A549 treated with DMSO at 1 μM for 4 hours (cell line): ENCODE data around the gene RPAIN. TPM values are rescaled to one million over a fixed set of nuclear protein-coding genes. Genes with fewer than 3 reads are reported as not detected.

Experiments
- total RNA-seq: library from RNA; stranded (reverse); fragments of 200-300 nt; extraction: Qiagen RNA extraction; gene quantifications from 5 replicates; pipeline ENCODE4 v1.2.3, GENCODE V29; 2022; ENCODE audit warnings: low read depth

Gene RPAIN, protein sequence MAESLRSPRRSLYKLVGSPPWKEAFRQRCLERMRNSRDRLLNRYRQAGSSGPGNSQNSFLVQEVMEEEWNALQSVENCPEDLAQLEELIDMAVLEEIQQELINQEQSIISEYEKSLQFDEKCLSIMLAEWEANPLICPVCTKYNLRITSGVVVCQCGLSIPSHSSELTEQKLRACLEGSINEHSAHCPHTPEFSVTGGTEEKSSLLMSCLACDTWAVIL
- 31.5 to 41.9 TPM (median 35.4 TPM) in 5 replicates for total RNA-seq

DNA sequence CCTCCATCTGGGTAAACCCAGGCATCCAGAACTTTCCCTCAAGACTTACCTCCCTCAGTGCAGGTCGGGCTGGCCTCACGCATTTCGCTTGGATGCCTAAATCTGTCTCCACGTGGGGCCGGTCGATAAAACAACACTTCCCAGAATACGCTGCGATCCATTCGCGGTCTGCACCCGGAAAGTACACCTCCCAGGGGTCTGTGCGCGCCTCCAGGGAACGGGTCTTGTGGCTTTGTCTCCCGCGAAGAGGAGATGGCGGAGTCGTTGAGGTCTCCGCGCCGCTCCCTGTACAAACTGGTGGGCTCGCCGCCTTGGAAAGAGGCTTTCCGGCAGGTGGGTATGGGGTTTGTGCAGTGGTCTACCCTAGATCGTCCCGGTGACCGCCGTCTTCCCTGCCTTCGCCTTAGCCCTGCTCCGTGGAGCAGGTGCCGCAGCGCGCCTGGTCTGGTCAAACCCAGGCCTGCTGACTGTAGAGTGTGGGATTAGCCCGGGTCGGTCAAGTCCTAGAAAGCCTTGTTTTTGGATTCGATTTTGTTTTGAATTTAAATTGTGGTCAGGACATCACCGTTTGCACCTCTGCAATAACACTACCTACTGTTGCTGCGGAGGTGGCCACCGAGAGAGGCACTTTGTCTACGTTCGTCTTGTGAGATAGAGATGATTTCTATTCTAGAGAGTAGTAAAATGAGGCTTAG lies at the start of gene RPAIN:
Gene RPAIN, plus strand, starts transcription at position 224 of the 695 bp plus-strand sequence. Its CDS starts 29 bp downstream, at position 253.

DNA sequence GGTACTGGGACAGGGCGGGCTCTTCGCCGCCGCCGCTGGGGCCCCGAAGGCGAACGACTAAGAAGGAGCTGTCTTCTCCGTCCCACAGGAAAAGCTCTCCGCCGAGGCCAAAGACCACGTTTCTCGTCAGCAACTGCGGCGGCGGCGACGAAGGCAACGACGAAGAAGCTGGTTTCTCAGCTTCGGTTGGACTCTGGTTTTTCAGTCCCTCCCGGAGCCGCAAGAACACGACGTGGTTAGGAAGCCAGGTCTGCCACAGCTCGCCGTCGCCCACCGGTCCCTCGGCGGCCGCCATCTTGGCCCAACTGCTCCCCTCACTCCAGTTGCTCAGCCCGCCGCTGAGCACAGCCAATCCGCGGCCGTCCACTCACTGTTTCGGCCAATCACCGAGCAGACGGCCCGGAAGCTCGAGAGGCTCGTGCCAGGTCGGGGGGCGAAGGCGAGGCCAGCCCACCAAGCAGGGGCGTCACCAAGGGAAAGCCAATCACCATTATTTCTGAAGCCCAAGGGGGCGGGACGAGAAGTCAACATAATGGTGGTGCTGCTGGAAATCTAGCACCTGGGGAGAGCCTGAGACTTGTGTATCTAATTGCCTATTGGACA lies 525 bp upstream of the RPAIN start, which contains the start of gene NUP88:
Gene NUP88, minus strand, starts transcription at position 307 of the 603 bp plus-strand sequence. Its CDS starts 12 bp downstream, at position 295.

DNA sequence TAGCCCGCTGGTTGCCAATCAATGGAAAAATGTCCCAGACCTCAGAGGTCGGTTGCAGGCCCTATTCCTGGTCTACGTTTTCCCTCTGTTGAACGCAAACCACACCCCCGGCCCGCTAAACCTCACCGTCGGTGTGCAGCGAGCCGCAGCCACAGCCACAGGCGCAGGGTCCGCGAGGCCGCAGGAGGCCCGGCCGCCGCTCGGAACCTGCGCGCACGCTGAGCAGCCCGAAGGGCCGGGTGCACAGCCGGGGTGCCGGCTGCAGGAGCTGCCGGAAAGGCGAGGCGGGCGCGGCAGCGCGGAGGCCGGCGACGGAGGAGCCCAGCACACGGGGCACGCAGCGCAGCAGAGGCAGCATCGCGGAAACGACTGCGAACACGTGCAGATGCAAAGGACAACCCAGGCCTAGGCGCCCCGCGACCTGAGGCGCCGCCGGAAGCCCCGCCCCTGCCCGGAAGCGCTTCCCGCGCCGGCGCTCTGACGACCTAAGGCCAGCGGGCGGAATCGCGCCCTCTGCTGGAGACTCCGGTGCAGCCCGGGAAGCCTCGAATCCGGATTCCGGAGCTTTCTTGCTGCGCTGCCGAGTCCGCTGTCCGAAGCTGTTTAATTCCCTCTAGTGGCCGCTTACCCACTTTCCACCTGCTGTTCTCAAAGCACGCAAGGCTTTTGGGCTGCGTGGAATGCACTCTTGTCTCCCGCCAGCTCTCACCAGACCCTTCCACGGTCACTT lies 18.9 kb downstream of the RPAIN start, which contains the start of gene C1QBP:
Gene C1QBP, minus strand, starts transcription at position 440 of the 730 bp plus-strand sequence. Its CDS starts 82 bp downstream, at position 358.

Other genes starting within 250 kb of the RPAIN start
- 1.3 to 1.8 TPM (median 1.7 TPM) in 5 replicates for gene ZNF594, start 228.3 kb upstream of the RPAIN start, total RNA-seq
- gene SCIMP, start 185.3 kb upstream of the RPAIN start, total RNA-seq = not detected in 5 replicates
- 36.0 to 51.5 TPM (median 44.6 TPM) in 5 replicates for gene RABEP1, start 137.9 kb upstream of the RPAIN start, total RNA-seq
- gene NUP88, start 520 bp upstream of the RPAIN start, total RNA-seq = 81.6 to 108 TPM (median 95.9 TPM) in 5 replicates
- gene C1QBP, start 19.0 kb downstream of the RPAIN start, total RNA-seq = 548 to 597 TPM (median 578 TPM) in 5 replicates
- gene DHX33, start 48.8 kb downstream of the RPAIN start, total RNA-seq = 28.9 to 34.3 TPM (median 32.4 TPM) in 5 replicates
- 80.8 to 119 TPM (median 114 TPM) in 5 replicates for gene DERL2, start 66.0 kb downstream of the RPAIN start, total RNA-seq
- 17.7 to 20.1 TPM (median 18.4 TPM) in 5 replicates for gene MIS12, start 66.4 kb downstream of the RPAIN start, total RNA-seq
- gene NLRP1, start 164.3 kb downstream of the RPAIN start, total RNA-seq = 2.8 to 4.4 TPM (median 3.4 TPM) in 5 replicates